Activated naive CD4-positive, alpha-beta T cell treated with anti-CD3 and anti-CD28 coated beads, Interleukin-2, amount 50 U/mL, for 16 hours (primary cell): ENCODE measurements around the gene ARRB1.
A peak's percentile ranks its signal among the peaks of the same experiment; 100 is the strongest.

ENCODE experiments used
- DNase-seq: peaks from one replicate; pipeline ENCODE4 v3.0.0-alpha.2; 2020

ARRB1 gene

GRCh38 chr11:75246671-75247350, 104.7 kb downstream of the ARRB1 start:
- DNase-seq, result no peak

GRCh38 chr11:75246006-75246670, 105.3 kb downstream of the ARRB1 start:
- DNase-seq, result no peak

- DNase-seq, result no peak
Measured at GRCh38 chr11:75245356-75246005, 106.0 kb downstream of the ARRB1 start.

GRCh38 chr11:75244052-75244814, 107.2 kb downstream of the ARRB1 start:
- DNase-seq, result no peak

GRCh38 chr11:75242722-75243600, 108.5 kb downstream of the ARRB1 start:
- no peak for DNase-seq

GRCh38 chr11:75241906-75242644, 109.4 kb downstream of the ARRB1 start:
- no peak for DNase-seq

- DNase-seq, result peak; percentile 88
Measured at GRCh38 chr11:75241036-75241905, 110.2 kb downstream of the ARRB1 start.

- DNase-seq, result peak; percentile 28
Measured at GRCh38 chr11:75240311-75241035, 111.0 kb downstream of the ARRB1 start, which contains the start of gene TPBGL. Gene TPBGL (plus strand): TSS chr11:75240774. CDS start chr11:75241050, 276 bp downstream.

GRCh38 chr11:75239531-75240290, 111.8 kb downstream of the ARRB1 start:
- DNase-seq, result no peak

GRCh38 chr11:75238595-75239440, 112.6 kb downstream of the ARRB1 start:
- no peak for DNase-seq

GRCh38 chr11:75237050-75237449, 114.4 kb downstream of the ARRB1 start:
- DNase-seq, result no peak

GRCh38 chr11:75236062-75236461, 115.4 kb downstream of the ARRB1 start:
- no peak for DNase-seq

- no peak for DNase-seq
Measured at GRCh38 chr11:75233754-75234172, 117.7 kb downstream of the ARRB1 start.

- DNase-seq, result no peak
Measured at GRCh38 chr11:75230621-75231020, 120.8 kb downstream of the ARRB1 start.

- no peak for DNase-seq
Measured at GRCh38 chr11:75229466-75229865, 122.0 kb downstream of the ARRB1 start.

GRCh38 chr11:75225794-75226193, 125.7 kb downstream of the ARRB1 start:
- no peak for DNase-seq

- no peak for DNase-seq
Measured at GRCh38 chr11:75223954-75224643, 127.4 kb downstream of the ARRB1 start.
